ENCODE measurements around the gene STAB1. TPM values are rescaled to one million over a fixed set of nuclear protein-coding genes. Genes with fewer than 3 reads are reported as not detected.

STAB1 gene
- total RNA-seq, 2 donors from 2014 or later: 46.5 to 62.6 TPM

DNA sequence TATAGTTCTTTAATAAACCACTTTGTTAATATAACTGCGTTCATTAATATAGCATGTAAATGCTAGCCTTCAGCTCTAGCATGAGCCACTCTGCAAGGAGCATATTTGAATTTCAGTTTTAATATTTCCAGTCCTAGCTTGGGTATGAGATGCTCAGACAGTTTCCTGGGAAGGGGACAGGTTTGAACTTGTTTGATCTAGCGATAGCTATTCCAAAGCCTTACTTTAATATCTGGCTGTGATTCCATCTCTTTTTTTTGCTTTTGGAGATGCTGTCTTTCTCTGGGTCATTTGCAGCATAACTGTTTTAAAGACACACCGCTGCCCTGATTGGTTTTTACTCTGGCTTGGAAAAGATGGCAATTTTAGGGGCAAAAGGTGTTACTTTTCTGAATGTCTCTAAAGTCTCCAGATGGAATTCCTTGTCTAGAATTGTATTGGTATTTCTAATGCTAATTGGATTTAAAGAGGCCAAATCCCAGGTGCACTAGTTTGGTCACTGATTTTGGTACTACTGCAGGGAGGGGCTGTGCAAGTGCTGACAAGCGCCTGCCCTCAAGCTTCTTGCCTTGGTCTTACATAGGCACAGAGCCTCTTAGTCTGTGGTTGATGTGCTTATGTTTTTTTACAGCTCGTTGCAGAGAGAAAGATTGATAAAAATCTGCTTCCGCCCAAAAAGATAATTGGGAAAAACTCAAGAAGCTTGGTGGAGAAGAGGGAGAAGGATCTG is 36.9 kb upstream of the STAB1 start:
- no peak overlapping the region for H3K4me3 ChIP-seq
- peaks cover 37% of the 10 kb centered on the region for H3K36me3 ChIP-seq
- no peak overlapping the region for H3K27ac ChIP-seq
- H3K9me3 ChIP-seq: no peaks in the 10 kb centered on the region
- TF ChIP-seq, protein P1, sequence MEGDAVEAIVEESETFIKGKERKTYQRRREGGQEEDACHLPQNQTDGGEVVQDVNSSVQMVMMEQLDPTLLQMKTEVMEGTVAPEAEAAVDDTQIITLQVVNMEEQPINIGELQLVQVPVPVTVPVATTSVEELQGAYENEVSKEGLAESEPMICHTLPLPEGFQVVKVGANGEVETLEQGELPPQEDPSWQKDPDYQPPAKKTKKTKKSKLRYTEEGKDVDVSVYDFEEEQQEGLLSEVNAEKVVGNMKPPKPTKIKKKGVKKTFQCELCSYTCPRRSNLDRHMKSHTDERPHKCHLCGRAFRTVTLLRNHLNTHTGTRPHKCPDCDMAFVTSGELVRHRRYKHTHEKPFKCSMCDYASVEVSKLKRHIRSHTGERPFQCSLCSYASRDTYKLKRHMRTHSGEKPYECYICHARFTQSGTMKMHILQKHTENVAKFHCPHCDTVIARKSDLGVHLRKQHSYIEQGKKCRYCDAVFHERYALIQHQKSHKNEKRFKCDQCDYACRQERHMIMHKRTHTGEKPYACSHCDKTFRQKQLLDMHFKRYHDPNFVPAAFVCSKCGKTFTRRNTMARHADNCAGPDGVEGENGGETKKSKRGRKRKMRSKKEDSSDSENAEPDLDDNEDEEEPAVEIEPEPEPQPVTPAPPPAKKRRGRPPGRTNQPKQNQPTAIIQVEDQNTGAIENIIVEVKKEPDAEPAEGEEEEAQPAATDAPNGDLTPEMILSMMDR (IDR thresholded peaks at IDR 0.05): no peak
- H3K27me3 ChIP-seq: no peaks in the 10 kb centered on the region
- H3K4me1 ChIP-seq: peaks cover 0 to 27% of the 10 kb centered on the region in 2 donors
- no peak for DNase-seq (ENCODE audit: low spot score)

DNA sequence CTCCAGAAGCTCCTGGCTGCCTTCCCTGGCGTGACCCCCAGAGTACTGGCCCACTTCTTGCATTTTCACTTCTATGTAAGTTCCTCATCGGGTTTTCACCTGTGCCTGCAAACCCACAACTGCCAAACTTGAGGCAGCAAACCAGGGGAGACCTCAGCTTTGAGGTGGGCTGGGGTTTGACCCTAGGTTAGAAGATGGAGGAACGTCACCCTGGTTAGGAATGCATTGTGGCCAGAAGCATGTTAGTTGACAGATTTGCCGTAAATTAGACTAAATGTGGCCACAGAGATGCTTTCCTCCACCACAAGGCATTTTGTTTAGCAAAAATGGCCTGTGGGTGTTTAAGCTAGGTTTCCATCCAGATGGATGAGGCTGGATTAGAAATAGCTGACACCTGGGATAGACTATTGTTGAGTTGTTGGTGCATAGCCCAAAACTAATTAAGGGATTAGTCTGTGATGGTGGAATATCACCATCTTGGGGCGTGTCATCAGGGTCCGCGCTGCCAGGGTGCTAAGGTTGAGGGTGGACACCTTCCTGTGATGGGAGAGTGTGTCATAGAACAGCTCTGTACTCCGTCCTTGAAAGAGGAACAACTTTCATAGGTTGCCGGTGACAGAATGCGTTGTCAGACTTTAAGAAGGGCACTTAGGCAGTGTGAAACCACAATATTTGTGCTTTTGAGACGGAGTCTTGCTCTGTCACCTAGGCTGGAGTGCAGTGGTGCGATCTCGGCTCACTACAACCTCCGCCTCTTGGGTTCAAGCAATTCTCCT is 36.2 kb upstream of the STAB1 start:
- no peaks in the 10 kb centered on the region for H3K27me3 ChIP-seq
- H3K9me3 ChIP-seq: no peaks in the 10 kb centered on the region
- no peak overlapping the region for H3K27ac ChIP-seq
- H3K36me3 ChIP-seq: peaks cover 37% of the 10 kb centered on the region
- no peak overlapping the region for H3K4me3 ChIP-seq
- TF ChIP-seq, protein P1 (IDR thresholded peaks at IDR 0.05): no peak
- DNase-seq (ENCODE audit: low spot score): no peak
- H3K4me1 ChIP-seq: peaks cover 0 to 26% of the 10 kb centered on the region in 2 donors

DNA sequence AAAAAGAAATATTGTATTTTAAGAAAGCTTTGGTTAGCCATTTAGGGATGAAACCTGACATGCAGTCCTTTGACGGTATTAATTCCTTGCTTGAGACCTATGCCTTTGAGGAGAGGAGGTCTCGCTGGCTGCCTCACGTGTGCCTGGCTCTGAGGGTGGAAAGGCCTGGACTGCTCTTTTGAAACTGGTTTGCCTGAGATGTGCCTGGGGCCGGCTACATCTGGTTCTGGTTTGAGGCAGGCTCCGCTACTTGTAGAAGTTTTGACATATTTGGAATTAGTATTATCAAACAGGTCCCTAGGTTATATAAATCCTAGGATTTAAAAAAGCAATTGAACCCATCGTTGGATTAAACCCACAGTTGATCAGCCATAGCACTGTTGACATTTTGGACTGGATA is 33.3 kb upstream of the STAB1 start:
- H3K9me3 ChIP-seq: no peaks in the 10 kb centered on the region
- H3K27ac ChIP-seq: no peak overlapping the region
- H3K27me3 ChIP-seq: no peaks in the 10 kb centered on the region
- DNase-seq (ENCODE audit: low spot score): no peak
- peaks cover 0 to 4% of the 10 kb centered on the region in 2 donors for H3K4me1 ChIP-seq
- peaks cover 44% of the 10 kb centered on the region for H3K36me3 ChIP-seq
- TF ChIP-seq, protein P1 (IDR thresholded peaks at IDR 0.05): no peak
- no peak overlapping the region for H3K4me3 ChIP-seq

DNA sequence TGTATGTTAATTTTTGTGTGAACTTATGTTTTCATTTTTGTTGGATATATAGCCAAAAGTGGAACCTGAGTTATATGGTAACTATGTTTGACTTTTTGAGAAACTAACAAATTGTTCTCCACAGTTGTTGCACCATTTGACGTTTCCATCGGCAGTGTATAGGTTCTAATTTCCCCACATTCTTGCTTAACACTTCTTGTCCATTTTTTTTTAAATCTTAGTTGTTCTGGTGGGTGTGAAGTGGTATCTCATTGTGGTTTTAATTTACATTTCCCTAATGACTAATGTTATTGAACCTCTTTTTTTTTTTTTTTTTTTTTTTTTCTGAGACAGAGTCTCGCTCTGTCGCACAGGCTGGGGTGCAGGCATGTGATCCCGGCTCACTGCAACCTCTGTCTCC is 31.7 kb upstream of the STAB1 start:
- Histone ChIP-seq H3K27ac (no peak overlapping the region), H3K4me1 (peaks cover 0 to 11% of the 10 kb centered on the region in 2 donors), H3K4me3 (no peak overlapping the region), H3K27me3 (no peaks in the 10 kb centered on the region), H3K36me3 (peaks cover 34% of the 10 kb centered on the region), H3K9me3 (no peaks in the 10 kb centered on the region)
- TF ChIP-seq, protein P1 (IDR thresholded peaks at IDR 0.05): no peak
- DNase-seq (ENCODE audit: low spot score): no peak

DNA sequence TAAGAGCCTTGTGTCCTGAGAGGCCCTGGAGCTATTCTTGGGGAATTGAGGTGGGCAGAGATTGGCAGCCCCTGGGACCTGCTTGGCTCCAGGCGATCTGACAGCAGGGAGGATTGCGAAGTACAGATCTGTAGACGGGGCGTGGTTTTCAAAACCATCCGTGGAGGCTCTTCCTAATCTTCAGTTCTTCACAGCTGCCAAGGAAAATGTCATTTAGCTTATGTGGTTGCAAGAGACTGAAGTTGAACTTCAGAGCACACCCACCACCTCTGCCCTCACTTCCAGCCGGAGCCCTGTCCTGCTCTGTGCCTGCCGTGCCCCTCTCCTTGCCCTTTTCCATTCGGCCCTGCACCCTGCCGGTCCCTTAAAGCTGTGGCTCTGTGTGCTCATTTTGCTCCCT is 26.8 kb upstream of the STAB1 start:
- no peaks in the 10 kb centered on the region for H3K27me3 ChIP-seq
- TF ChIP-seq, protein P1 (IDR thresholded peaks at IDR 0.05): no peak
- peak overlapping the region; percentile 44 to 61 for H3K27ac ChIP-seq
- no peak for DNase-seq (ENCODE audit: low spot score)
- no peaks in the 10 kb centered on the region for H3K9me3 ChIP-seq
- H3K4me1 ChIP-seq: peaks cover 0 to 35% of the 10 kb centered on the region in 2 donors
- peaks cover 34% of the 10 kb centered on the region for H3K36me3 ChIP-seq
- H3K4me3 ChIP-seq: no peak overlapping the region

All from right atrium auricular region (tissue), 2 donors.